Thyroid gland (tissue), 4 donors: ENCODE data around the gene RASSF6.

Source experiments
- POLR2A ChIP-seq, 2 donors: fragments of 450-650 bp; IDR thresholded peaks; one replicate each; pipeline ENCODE4 v1.6.1; 2017; ENCODE audit warnings: antibody characterized with exemption in 2 of 2, mild to moderate bottlenecking in 2 of 2, moderate library complexity in 1 of 2
- TF ChIP-seq, protein P1 (sequence below), 6 experiments: fragments of 200-600 bp in 3 of 6; fragments of 450-650 bp in 3 of 6; sonication (generic) in 3 of 6; IDR thresholded peaks; one replicate each; pipeline ENCODE4 v1.5.1; 2016 to 2019; ENCODE audit warnings: antibody characterized with exemption in 6 of 6, mild to moderate bottlenecking in 2 of 6, inconsistent platforms in 1 of 6, moderate library complexity in 1 of 6

- TF ChIP-seq, protein P1, sequence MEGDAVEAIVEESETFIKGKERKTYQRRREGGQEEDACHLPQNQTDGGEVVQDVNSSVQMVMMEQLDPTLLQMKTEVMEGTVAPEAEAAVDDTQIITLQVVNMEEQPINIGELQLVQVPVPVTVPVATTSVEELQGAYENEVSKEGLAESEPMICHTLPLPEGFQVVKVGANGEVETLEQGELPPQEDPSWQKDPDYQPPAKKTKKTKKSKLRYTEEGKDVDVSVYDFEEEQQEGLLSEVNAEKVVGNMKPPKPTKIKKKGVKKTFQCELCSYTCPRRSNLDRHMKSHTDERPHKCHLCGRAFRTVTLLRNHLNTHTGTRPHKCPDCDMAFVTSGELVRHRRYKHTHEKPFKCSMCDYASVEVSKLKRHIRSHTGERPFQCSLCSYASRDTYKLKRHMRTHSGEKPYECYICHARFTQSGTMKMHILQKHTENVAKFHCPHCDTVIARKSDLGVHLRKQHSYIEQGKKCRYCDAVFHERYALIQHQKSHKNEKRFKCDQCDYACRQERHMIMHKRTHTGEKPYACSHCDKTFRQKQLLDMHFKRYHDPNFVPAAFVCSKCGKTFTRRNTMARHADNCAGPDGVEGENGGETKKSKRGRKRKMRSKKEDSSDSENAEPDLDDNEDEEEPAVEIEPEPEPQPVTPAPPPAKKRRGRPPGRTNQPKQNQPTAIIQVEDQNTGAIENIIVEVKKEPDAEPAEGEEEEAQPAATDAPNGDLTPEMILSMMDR (IDR thresholded peaks at IDR 0.05) = no peak
- TF ChIP-seq POLR2A (IDR thresholded peaks at IDR 0.05) = no peak
Measured at GRCh38 chr4:73523126-73523525, 97.1 kb downstream of the RASSF6 start.
